HG03095 (cell line): ENCODE results near the gene FAM83D.

Experiments
- ATAC-seq: cut with Tn5 transposase; IDR thresholded peaks from one replicate; pipeline ENCODE4 v1.9.1; 2021; ENCODE audit warnings: moderate library complexity; ENCODE audit not compliant: unreplicated experiment

Gene FAM83D

GRCh38 chr20:38926142-38926933, at the start of gene FAM83D:
Gene FAM83D, plus strand, starts transcription at chr20:38926417. Its CDS starts 26 bp downstream, at chr20:38926443.
- ATAC-seq: peak; percentile 91

GRCh38 chr20:38877483-38877882, 48.7 kb upstream of the FAM83D start:
- no peak for ATAC-seq

- ATAC-seq: no peak
Observed at GRCh38 chr20:38878866-38879265, 47.4 kb upstream of the FAM83D start.

GRCh38 chr20:38880952-38881735, 45.1 kb upstream of the FAM83D start:
- ATAC-seq: no peak

- no peak for ATAC-seq
Observed at GRCh38 chr20:38881806-38882440, 44.3 kb upstream of the FAM83D start.

- no peak for ATAC-seq
Observed at GRCh38 chr20:38882600-38882999, 43.6 kb upstream of the FAM83D start.

GRCh38 chr20:38883081-38883980, 42.9 kb upstream of the FAM83D start:
- no peak for ATAC-seq

- no peak for ATAC-seq
Observed at GRCh38 chr20:38883981-38884733, 42.1 kb upstream of the FAM83D start.

- ATAC-seq: no peak
Observed at GRCh38 chr20:38885357-38885756, 40.9 kb upstream of the FAM83D start.

GRCh38 chr20:38888059-38888831, 38.0 kb upstream of the FAM83D start:
- no peak for ATAC-seq

- ATAC-seq: no peak
Observed at GRCh38 chr20:38889050-38889449, 37.2 kb upstream of the FAM83D start.

GRCh38 chr20:38889792-38890496, 36.3 kb upstream of the FAM83D start:
- no peak for ATAC-seq

GRCh38 chr20:38890497-38890818, 35.8 kb upstream of the FAM83D start:
- ATAC-seq: no peak

GRCh38 chr20:38892091-38892981, 33.9 kb upstream of the FAM83D start:
- ATAC-seq: peak; percentile 58

- ATAC-seq: no peak
Observed at GRCh38 chr20:38893056-38893564, 33.1 kb upstream of the FAM83D start.

- peak; percentile 48 for ATAC-seq
Observed at GRCh38 chr20:38893565-38894090, 32.6 kb upstream of the FAM83D start.
